K562 (cell line): ENCODE data around the gene FGF1. TPM values are rescaled to one million over a fixed set of nuclear protein-coding genes. Genes with fewer than 3 reads are reported as not detected.

ENCODE experiments used
- ATAC-seq: fragments of 200-7000 bp; cut with Tn5 transposase; 3 replicates; pipeline ENCODE4 v1.9.1; 2020; ENCODE audit warnings: moderate library complexity
- BruUV-seq: library from RNA; stranded (reverse); fragments of 400-500 nt; replicated peaks from 2 replicates; lab custom pipeline; 2021; lab: Mats Ljungman, UMichigan
- CTCF ChIA-PET: fragments of 300-600 bp; formaldehyde crosslinking; extraction: SDS; loops from one replicate; lab custom pipeline; 2021; ENCODE audit warnings: low intra/inter-chr PET ratio; lab: Yijun Ruan, JAX
- POLR2A ChIA-PET: fragments of 300-600, 350-650 bp; sonication (Branson Sonifier 250); formaldehyde crosslinking; extraction: SDS; loops from one replicate; lab custom pipeline; 2021; ENCODE audit warnings: antibody characterized with exemption, inconsistent platforms; lab: Yijun Ruan, JAX
- DNase-seq, 4 experiments: peaks; one replicate each; pipeline versions ENCODE4 v3.0.0 to v3.0.0-alpha.2; 2011 to 2018; ENCODE audit warnings: low spot score in 3 of 4, mixed read lengths in 3 of 4; ENCODE audit errors: extremely low read depth in 1 of 4
- FAIRE-seq: peaks from 2 replicates; lab custom pipeline; 2011; peaks lifted over from hg19 to GRCh38; lab: Jason Lieb, UNC
- H2AFZ ChIP-seq: 2 replicates; pipeline ENCODE4 v1.6.0; 2011; ENCODE audit warnings: low read depth, low read length, control low read depth, inconsistent platforms
- H3K27ac ChIP-seq: fragments of 200-600 bp; 3 replicates; pipeline ENCODE4 v1.8.0; 2011; ENCODE audit warnings: low read depth, mild to moderate bottlenecking, control low read depth, inconsistent platforms, low read length, moderate library complexity, mixed read lengths; ENCODE audit errors: extremely low read depth
- H3K27me3 ChIP-seq, 2 experiments: fragments of 300-600 bp in 1 of 2; 2 replicates in 1 of 2; 3 replicates in 1 of 2; pipeline versions ENCODE4 v1.6.0 to v1.8.0; 2011; ENCODE audit warnings: inconsistent platforms in 2 of 2, low read length in 2 of 2, mild to moderate bottlenecking in 1 of 2, mixed read lengths in 1 of 2, moderate library complexity in 1 of 2; ENCODE audit not compliant: control insufficient read depth in 2 of 2, insufficient read depth in 2 of 2
- H3K36me3 ChIP-seq: fragments of 300-600 bp; 3 replicates; pipeline ENCODE4 v1.8.0; 2011; ENCODE audit warnings: mild to moderate bottlenecking, low read length, inconsistent platforms; ENCODE audit not compliant: control insufficient read depth, insufficient read depth
- H3K4me1 ChIP-seq, 2 experiments: fragments of 200-600 bp in 1 of 2; replicated peaks in 1 of 2; 2 replicates in 1 of 2; 3 replicates in 1 of 2; pipeline versions ENCODE4 v1.5.1 to v1.8.0; 2011; ENCODE audit warnings: inconsistent platforms in 2 of 2, low read length in 2 of 2, mild to moderate bottlenecking in 1 of 2, mixed read lengths in 1 of 2, moderate library complexity in 1 of 2; ENCODE audit not compliant: control insufficient read depth in 2 of 2, insufficient read depth in 2 of 2
- H3K4me2 ChIP-seq: 2 replicates; pipeline ENCODE4 v1.6.1; 2011; ENCODE audit warnings: low read length, control low read depth, inconsistent platforms, mixed read lengths; ENCODE audit not compliant: insufficient read depth
- H3K4me3 ChIP-seq: fragments of 200-600 bp; sonication (generic), shearing (Covaris generic); 2 replicates; pipeline ENCODE4 v1.5.1; 2016; ENCODE audit warnings: control low read depth, inconsistent platforms
- H3K79me2 ChIP-seq: fragments of 200-600 bp; 3 replicates; pipeline ENCODE4 v1.8.0; 2011; ENCODE audit warnings: low read length, inconsistent platforms; ENCODE audit not compliant: control insufficient read depth, insufficient read depth
- H3K9ac ChIP-seq, 2 experiments: 2 replicates each; pipeline versions ENCODE4 v1.6.0 to v1.6.1; 2011; ENCODE audit warnings: low read depth in 2 of 2, low read length in 2 of 2, control low read depth in 1 of 2, inconsistent platforms in 1 of 2, mild to moderate bottlenecking in 1 of 2, mixed read lengths in 1 of 2; ENCODE audit not compliant: insufficient read depth in 1 of 2
- H3K9me1 ChIP-seq: one replicate; pipeline ENCODE4 v1.6.0; 2011; ENCODE audit warnings: inconsistent platforms, mild to moderate bottlenecking, low read length, moderate library complexity; ENCODE audit not compliant: control insufficient read depth, insufficient read depth
- H3K9me3 ChIP-seq: replicated peaks from 2 replicates; pipeline ENCODE4 v1.5.1; 2011; ENCODE audit warnings: low read depth, low read length, inconsistent platforms; ENCODE audit not compliant: control insufficient read depth, insufficient read depth
- H4K20me1 ChIP-seq: replicated peaks from 2 replicates; pipeline ENCODE4 v1.6.1; 2011; ENCODE audit warnings: low read length, inconsistent platforms, mixed read lengths; ENCODE audit not compliant: control insufficient read depth, insufficient read depth
- CEBPG ChIP-seq, 3 experiments: fragments of 200-800 bp in 1 of 3; sonication (Bioruptor generic) in 1 of 3; sonication (generic) in 1 of 3; formaldehyde crosslinking in 1 of 3; IDR thresholded peaks in 2 of 3; conservative IDR thresholded peaks in 1 of 3; 2 replicates each; pipeline versions ENCODE4 v1.6.1 to v1.8.0; 2016 to 2022; ENCODE audit warnings: missing compliant biosample characterization in 2 of 3, missing genetic modification characterization in 2 of 3, mild to moderate bottlenecking in 1 of 3, missing genetic modification reagents in 1 of 3
- ELK3 ChIP-seq: fragments of 450-650 bp; formaldehyde crosslinking; IDR thresholded peaks from 2 replicates; pipeline ENCODE4 v1.4.0; 2020; ENCODE audit warnings: mild to moderate bottlenecking
- WGBS: fragments of 100-300 bp; shearing (Covaris generic); methylation state at CpG from one replicate; pipeline ENCODE4 v1.1.6; 2016; ENCODE audit warnings: low coverage, mixed read lengths; ENCODE audit not compliant: insufficient coverage; ENCODE audit errors: missing lambda C conversion rate; 5-methylcytosine and 5-hydroxymethylcytosine counted together
- in situ Hi-C: fragments of 300-500 bp; cut with MboI; formaldehyde crosslinking; loops from 4 replicates; pipeline ENCODE4 v1.15.0; 2018; ENCODE audit warnings: inconsistent platforms, mixed read lengths
- intact Hi-C: fragments of 100-400 bp; cut with micrococcal nuclease; formaldehyde crosslinking; loops from 2 replicates; pipeline ENCODE4 v1.14.2; 2022
- polyA plus RNA-seq, 8 experiments: library from polyadenylated mRNA; depleted of rRNA in 4 of 8; stranded (reverse) in 5 of 8; unstranded in 3 of 8; fragments of >200 nt; fragmentation: Nextera tagmentation in 2 of 8; fragmentation: Illumina TruSeq in 1 of 8; extraction: Ambion mirVana in 2 of 8; extraction: Trizol in 1 of 8; gene quantifications; 2 replicates each; pipeline versions ENCODE4 v1.2.1 to v1.2.3, GENCODE V29; 2011 to 2014; ENCODE audit warnings: inconsistent platforms in 1 of 8, missing spikeins in 1 of 8
- total RNA-seq, 7 experiments: library from RNA; depleted of rRNA in 6 of 7; stranded (reverse); fragments of >200 nt in 6 of 7; fragmentation: Illumina TruSeq in 2 of 7; extraction: Trizol in 2 of 7; gene quantifications; 2 replicates each; pipeline versions ENCODE4 v1.2.1 to v1.2.3, GENCODE V29; 2011 to 2021; ENCODE audit warnings: low replicate concordance in 1 of 7

Gene FGF1
- total and polyA plus RNA-seq, 9 of the 15 experiments (the other 6 are each of a cell fraction or from before 2014, with no cell fraction given): not detected

GRCh38 chr5:142722146-142722545, 36.3 kb upstream of the FGF1 start:
- Histone ChIP-seq H4K20me1 (no peaks in the 10 kb centered on the region), H3K27me3 (peaks cover 15 to 53% of the 10 kb centered on the region in 2 experiments), H3K4me2 (no peak overlapping the region), H3K4me3 (no peak overlapping the region), H3K79me2 (no peaks in the 10 kb centered on the region), H3K9me1 (no peaks in the 10 kb centered on the region), H3K4me1 (no peaks in the 10 kb centered on the region; a peak in 1 of 5 replicates), H2AFZ (no peak overlapping the region), H3K9me3 (no peaks in the 10 kb centered on the region), H3K27ac (no peak overlapping the region), H3K36me3 (no peaks in the 10 kb centered on the region), H3K9ac (no peak overlapping the region)
- FAIRE-seq (no peak), ATAC-seq (no peak), DNase-seq (no peak)
- TF ChIP-seq ELK3 (CRISPR knock-in tag) (no peak), CEBPG (CRISPR knock-in tag; IDR thresholded peaks at IDR 0.05) (no peak), CEBPG (tag; conservative IDR thresholded peaks at IDR 0.05 in 1 of 2, IDR thresholded peaks at IDR 0.05 in 1 of 2) (0 out of 4 replicates have a peak, but pooled peaks of 1 of the 2 experiments have one; percentile 14)
- 12% methylated on average over 6 of the region's 6 CpGs for WGBS
- BruUV-seq: no TSS peak
- in situ Hi-C loops (loop anchor here (5.0 kb wide), 1 partner anchor 150 kb away; no protein-coding TSS in a partner anchor), intact Hi-C loops (no loop called here)
- ChIA-PET CTCF (interaction anchor here (0.6 to 1.2 kb wide), 3 partner anchors 10 to 176 kb away, joined by 3 read pairs; no protein-coding TSS in a partner anchor), POLR2A (interaction anchor here (0.6 to 0.9 kb wide), 2 partner anchors 18 to 613 kb away, joined by 3 read pairs; no protein-coding TSS in a partner anchor)
